ENCODE results near the gene TMBIM4. TPM values are rescaled to one million over a fixed set of nuclear protein-coding genes. Genes with fewer than 3 reads are reported as not detected.

The TMBIM4 gene
- total and polyA plus RNA-seq, 2 experiments from 2014 or later = 59.6 to 63.6 TPM

DNA sequence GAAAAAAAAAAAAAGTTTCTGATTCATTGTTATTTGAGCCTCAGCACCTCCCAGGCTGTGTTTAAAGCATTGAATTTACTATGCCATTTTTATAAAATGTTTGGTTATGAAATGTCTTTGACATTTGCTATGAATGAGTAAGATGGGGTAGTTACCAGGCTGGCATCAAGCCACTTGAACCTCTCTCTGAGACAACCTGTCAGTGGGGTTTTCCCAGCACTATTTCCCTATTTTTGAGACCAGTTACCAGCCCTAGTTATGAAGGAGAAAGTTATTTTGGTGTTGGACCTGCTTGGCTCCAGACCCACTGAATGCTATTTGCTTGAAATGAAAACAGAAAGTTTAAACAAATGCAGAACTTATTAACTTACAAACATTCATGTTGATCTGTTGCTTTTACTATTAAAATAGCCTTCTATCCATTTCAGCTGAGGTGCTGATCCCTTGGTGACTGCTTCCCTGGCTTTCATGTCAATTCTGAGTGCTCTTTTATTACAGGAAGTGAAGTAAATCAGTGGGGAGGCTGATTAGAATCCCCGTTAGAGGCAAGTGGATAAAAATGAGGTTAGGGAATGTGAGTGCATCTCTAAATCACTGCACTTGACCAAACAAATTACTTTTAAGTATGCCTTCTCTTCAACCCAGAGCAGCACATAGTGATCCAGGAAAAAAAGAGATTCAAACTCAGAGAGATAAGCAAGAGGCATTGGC, 77.1 kb downstream of the TMBIM4 start:
- no peaks in the 10 kb centered on the region for H3K79me2 ChIP-seq (replicated peaks; ENCODE audit: insufficient read depth)
- no peak overlapping the region for H3K27ac Mint-ChIP-seq
- H4K20me1 ChIP-seq (replicated peaks; ENCODE audit: insufficient read depth) = no peaks in the 10 kb centered on the region
- DNase-seq (ENCODE audit: low spot score) (no peak), ATAC-seq (no peak)
- no peak overlapping the region for H3K27ac ChIP-seq (ENCODE audit: low read depth)
- H3K4me3 ChIP-seq = no peak overlapping the region
- no peaks in the 10 kb centered on the region for H3K36me3 ChIP-seq (ENCODE audit: insufficient read depth)
- no peaks in the 10 kb centered on the region for H3K36me3 Mint-ChIP-seq (ENCODE audit: low read depth)
- H3F3A ChIP-seq (replicated peaks; ENCODE audit: low read depth) = no peaks in the 10 kb centered on the region
- H3K27me3 Mint-ChIP-seq (ENCODE audit: insufficient read depth, low read depth, poor library complexity) = peaks cover 2% of the 10 kb centered on the region
- H3K4me1 ChIP-seq (ENCODE audit: insufficient read depth) = 0 out of 2 replicates have a peak, but pooled peaks cover 3% of the 10 kb centered on the region
- H3K4me1 Mint-ChIP-seq = peaks cover 7% of the 10 kb centered on the region
- H3K9me2 ChIP-seq (ENCODE audit: insufficient read depth) = no peaks in the 10 kb centered on the region
- TF ChIP-seq, protein P1, sequence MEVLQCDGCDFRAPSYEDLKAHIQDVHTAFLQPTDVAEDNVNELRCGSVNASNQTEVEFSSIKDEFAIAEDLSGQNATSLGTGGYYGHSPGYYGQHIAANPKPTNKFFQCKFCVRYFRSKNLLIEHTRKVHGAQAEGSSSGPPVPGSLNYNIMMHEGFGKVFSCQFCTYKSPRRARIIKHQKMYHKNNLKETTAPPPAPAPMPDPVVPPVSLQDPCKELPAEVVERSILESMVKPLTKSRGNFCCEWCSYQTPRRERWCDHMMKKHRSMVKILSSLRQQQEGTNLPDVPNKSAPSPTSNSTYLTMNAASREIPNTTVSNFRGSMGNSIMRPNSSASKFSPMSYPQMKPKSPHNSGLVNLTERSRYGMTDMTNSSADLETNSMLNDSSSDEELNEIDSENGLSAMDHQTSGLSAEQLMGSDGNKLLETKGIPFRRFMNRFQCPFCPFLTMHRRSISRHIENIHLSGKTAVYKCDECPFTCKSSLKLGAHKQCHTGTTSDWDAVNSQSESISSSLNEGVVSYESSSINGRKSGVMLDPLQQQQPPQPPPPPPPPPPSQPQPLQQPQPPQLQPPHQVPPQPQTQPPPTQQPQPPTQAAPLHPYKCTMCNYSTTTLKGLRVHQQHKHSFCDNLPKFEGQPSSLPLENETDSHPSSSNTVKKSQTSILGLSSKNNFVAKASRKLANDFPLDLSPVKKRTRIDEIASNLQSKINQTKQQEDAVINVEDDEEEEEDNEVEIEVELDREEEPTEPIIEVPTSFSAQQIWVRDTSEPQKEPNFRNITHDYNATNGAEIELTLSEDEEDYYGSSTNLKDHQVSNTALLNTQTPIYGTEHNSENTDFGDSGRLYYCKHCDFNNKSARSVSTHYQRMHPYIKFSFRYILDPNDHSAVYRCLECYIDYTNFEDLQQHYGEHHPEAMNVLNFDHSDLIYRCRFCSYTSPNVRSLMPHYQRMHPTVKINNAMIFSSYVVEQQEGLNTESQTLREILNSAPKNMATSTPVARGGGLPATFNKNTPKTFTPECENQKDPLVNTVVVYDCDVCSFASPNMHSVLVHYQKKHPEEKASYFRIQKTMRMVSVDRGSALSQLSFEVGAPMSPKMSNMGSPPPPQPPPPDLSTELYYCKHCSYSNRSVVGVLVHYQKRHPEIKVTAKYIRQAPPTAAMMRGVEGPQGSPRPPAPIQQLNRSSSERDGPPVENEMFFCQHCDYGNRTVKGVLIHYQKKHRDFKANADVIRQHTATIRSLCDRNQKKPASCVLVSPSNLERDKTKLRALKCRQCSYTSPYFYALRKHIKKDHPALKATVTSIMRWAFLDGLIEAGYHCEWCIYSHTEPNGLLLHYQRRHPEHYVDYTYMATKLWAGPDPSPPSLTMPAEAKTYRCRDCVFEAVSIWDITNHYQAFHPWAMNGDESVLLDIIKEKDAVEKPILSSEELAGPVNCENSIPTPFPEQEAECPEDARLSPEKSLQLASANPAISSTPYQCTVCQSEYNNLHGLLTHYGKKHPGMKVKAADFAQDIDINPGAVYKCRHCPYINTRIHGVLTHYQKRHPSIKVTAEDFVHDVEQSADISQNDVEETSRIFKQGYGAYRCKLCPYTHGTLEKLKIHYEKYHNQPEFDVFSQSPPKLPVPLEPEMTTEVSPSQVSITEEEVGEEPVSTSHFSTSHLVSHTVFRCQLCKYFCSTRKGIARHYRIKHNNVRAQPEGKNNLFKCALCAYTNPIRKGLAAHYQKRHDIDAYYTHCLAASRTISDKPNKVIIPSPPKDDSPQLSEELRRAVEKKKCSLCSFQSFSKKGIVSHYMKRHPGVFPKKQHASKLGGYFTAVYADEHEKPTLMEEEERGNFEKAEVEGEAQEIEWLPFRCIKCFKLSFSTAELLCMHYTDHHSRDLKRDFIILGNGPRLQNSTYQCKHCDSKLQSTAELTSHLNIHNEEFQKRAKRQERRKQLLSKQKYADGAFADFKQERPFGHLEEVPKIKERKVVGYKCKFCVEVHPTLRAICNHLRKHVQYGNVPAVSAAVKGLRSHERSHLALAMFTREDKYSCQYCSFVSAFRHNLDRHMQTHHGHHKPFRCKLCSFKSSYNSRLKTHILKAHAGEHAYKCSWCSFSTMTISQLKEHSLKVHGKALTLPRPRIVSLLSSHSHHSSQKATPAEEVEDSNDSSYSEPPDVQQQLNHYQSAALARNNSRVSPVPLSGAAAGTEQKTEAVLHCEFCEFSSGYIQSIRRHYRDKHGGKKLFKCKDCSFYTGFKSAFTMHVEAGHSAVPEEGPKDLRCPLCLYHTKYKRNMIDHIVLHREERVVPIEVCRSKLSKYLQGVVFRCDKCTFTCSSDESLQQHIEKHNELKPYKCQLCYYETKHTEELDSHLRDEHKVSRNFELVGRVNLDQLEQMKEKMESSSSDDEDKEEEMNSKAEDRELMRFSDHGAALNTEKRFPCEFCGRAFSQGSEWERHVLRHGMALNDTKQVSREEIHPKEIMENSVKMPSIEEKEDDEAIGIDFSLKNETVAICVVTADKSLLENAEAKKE (CRISPR knock-in tag; IDR thresholded peaks at IDR 0.05) = no peak
- TF ChIP-seq CREB1 (CRISPR knock-in tag; IDR thresholded peaks at IDR 0.05; ENCODE audit: low read depth) (no peak), ZNF331 (CRISPR knock-in tag; IDR thresholded peaks at IDR 0.05; ENCODE audit: low read depth) (no peak), ZNF114 (CRISPR knock-in tag; IDR thresholded peaks at IDR 0.05) (no peak), POLR2AphosphoS5 (IDR thresholded peaks at IDR 0.05; ENCODE audit: low read depth) (no peak), STAT1 (IDR thresholded peaks at IDR 0.05; ENCODE audit: unreplicated experiment) (no peak), NANOG (IDR thresholded peaks at IDR 0.05; ENCODE audit: borderline replicate concordance) (no peak), EZH2phosphoT487 (IDR thresholded peaks at IDR 0.05; ENCODE audit: unreplicated experiment) (no peak), EZH2 (IDR thresholded peaks at IDR 0.05; ENCODE audit: low read depth, unreplicated experiment) (no peak), JUNB (IDR thresholded peaks at IDR 0.05; ENCODE audit: unreplicated experiment) (no peak)
- TF ChIP-seq, protein P2, sequence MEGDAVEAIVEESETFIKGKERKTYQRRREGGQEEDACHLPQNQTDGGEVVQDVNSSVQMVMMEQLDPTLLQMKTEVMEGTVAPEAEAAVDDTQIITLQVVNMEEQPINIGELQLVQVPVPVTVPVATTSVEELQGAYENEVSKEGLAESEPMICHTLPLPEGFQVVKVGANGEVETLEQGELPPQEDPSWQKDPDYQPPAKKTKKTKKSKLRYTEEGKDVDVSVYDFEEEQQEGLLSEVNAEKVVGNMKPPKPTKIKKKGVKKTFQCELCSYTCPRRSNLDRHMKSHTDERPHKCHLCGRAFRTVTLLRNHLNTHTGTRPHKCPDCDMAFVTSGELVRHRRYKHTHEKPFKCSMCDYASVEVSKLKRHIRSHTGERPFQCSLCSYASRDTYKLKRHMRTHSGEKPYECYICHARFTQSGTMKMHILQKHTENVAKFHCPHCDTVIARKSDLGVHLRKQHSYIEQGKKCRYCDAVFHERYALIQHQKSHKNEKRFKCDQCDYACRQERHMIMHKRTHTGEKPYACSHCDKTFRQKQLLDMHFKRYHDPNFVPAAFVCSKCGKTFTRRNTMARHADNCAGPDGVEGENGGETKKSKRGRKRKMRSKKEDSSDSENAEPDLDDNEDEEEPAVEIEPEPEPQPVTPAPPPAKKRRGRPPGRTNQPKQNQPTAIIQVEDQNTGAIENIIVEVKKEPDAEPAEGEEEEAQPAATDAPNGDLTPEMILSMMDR (conservative IDR thresholded peaks at IDR 0.05; ENCODE audit: low read depth in 2 of 2) = no peak
- TF ChIP-seq, protein P3, sequence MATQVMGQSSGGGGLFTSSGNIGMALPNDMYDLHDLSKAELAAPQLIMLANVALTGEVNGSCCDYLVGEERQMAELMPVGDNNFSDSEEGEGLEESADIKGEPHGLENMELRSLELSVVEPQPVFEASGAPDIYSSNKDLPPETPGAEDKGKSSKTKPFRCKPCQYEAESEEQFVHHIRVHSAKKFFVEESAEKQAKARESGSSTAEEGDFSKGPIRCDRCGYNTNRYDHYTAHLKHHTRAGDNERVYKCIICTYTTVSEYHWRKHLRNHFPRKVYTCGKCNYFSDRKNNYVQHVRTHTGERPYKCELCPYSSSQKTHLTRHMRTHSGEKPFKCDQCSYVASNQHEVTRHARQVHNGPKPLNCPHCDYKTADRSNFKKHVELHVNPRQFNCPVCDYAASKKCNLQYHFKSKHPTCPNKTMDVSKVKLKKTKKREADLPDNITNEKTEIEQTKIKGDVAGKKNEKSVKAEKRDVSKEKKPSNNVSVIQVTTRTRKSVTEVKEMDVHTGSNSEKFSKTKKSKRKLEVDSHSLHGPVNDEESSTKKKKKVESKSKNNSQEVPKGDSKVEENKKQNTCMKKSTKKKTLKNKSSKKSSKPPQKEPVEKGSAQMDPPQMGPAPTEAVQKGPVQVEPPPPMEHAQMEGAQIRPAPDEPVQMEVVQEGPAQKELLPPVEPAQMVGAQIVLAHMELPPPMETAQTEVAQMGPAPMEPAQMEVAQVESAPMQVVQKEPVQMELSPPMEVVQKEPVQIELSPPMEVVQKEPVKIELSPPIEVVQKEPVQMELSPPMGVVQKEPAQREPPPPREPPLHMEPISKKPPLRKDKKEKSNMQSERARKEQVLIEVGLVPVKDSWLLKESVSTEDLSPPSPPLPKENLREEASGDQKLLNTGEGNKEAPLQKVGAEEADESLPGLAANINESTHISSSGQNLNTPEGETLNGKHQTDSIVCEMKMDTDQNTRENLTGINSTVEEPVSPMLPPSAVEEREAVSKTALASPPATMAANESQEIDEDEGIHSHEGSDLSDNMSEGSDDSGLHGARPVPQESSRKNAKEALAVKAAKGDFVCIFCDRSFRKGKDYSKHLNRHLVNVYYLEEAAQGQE (IDR thresholded peaks at IDR 0.05; ENCODE audit: unreplicated experiment) = no peak
- TF ChIP-seq, protein P4, sequence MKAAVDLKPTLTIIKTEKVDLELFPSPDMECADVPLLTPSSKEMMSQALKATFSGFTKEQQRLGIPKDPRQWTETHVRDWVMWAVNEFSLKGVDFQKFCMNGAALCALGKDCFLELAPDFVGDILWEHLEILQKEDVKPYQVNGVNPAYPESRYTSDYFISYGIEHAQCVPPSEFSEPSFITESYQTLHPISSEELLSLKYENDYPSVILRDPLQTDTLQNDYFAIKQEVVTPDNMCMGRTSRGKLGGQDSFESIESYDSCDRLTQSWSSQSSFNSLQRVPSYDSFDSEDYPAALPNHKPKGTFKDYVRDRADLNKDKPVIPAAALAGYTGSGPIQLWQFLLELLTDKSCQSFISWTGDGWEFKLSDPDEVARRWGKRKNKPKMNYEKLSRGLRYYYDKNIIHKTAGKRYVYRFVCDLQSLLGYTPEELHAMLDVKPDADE (IDR thresholded peaks at IDR 0.05) = no peak
- H3K27me3 ChIP-seq (ENCODE audit: insufficient read depth) = no peaks in the 10 kb centered on the region
- no peak overlapping the region for H2AFZ ChIP-seq
- no peak overlapping the region for H3K4me3 Mint-ChIP-seq
- H3K9me3 Mint-ChIP-seq = no peaks in the 10 kb centered on the region
- H3K4me2 ChIP-seq = no peak overlapping the region
